NCI-H146 treated with DMSO at 0.1 percent for 48 hours (cell line): ENCODE results near the gene CLCN3.
"Not testable (repeated sequence)": the region's sequence is repeated elsewhere in the genome, so short reads cannot be mapped to it uniquely, and the experiment has no call there.

Experiments
- DNase-seq: peaks from one replicate; lab custom pipeline; 2025; ENCODE audit not compliant: unreplicated experiment; lab: John Stamatoyannopoulos, UW

Gene CLCN3

DNA sequence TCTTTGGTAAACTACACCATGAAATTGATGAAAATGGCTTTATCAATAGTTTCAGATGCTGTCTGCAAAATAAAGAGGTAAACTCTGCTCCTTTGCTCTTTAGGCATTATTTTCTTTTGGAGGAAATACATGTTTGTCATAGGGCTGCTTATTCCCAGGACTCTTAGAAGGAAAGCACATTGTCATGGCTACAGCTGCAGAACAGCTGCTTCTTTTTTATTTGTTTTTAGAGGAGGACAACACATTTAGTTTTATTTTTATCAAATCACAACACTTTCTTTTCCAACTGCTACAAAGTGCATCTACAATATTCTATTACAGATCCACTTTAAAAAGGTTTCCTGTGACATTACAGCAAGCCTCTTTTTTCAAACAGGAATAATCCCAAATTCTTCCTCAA, 150.0 kb downstream of the CLCN3 start:
- DNase-seq, result no peak

DNA sequence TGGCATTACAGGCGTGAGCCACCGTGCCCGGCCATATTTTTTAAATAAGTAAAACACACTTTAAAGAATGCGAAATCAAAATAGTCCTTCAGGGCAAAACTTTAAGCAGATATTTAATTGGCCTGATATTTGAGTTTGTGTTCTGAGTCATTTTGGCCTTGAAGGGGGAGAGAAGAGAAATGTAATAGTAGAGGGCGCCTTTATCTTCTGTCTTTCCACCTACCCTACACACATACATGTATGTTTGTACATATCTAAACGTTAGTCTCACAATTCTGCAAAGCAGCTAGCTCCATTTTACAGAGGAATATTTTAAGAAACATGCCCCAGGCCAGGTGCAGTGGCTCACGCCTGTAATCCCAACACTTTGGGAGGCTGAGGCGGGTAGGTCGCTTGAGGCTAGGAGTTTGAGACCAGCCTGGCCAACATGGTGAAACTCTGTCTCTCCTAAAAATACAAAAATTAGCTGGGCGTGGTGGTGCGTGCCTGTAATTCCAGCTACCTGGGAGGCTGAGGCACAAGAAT, 151.2 kb downstream of the CLCN3 start:
- not testable (repeated sequence) for DNase-seq
